ENCODE data around the gene SMAD7.

GRCh38 chr18:48986851-48987761 lies 36.3 kb upstream of the SMAD7 start:
- no peak for TF ChIP-seq YY1 (IDR thresholded peaks at IDR 0.05; ENCODE audit: insufficient read depth, insufficient read length)
- no peak for TF ChIP-seq ZNF274 (IDR thresholded peaks at IDR 0.05; ENCODE audit: low read depth, low read length)
- no peak for TF ChIP-seq SUZ12 (IDR thresholded peaks at IDR 0.05; ENCODE audit: extremely low read depth, insufficient read depth, insufficient read length)
